ENCODE measurements around the gene PHYHIPL. TPM values are rescaled to one million over a fixed set of nuclear protein-coding genes. Genes with fewer than 3 reads are reported as not detected.
A peak's percentile ranks its signal among the peaks of the same experiment; 100 is the strongest.

Gene PHYHIPL
- total and polyA plus RNA-seq, 11 donors, result 0.03 to 0.08 TPM; not detected in 9

- intact Hi-C loops (cut with DNase I), result no loop called here
- 6 to 17% (median 8%) methylated on average over 17 to 41 of the region's 41 CpGs for WGBS, 4 donors
- Histone ChIP-seq H3K4me3 (peak overlapping the region; percentile 9 to 46 (median 32)), H3K36me3 (no peaks in the 10 kb centered on the region), H3K27ac (no peak overlapping the region), H3K27me3 (peaks cover 7 to 49% (median 21%) of the 10 kb centered on the region in 9 donors), H3K4me1 (peaks cover 0 to 16% (median 5%) of the 10 kb centered on the region in 12 donors), H3K9me3 (no peaks in the 10 kb centered on the region)
- no peak for TF ChIP-seq POLR2A (IDR thresholded peaks at IDR 0.05)
- TF ChIP-seq, protein P1, sequence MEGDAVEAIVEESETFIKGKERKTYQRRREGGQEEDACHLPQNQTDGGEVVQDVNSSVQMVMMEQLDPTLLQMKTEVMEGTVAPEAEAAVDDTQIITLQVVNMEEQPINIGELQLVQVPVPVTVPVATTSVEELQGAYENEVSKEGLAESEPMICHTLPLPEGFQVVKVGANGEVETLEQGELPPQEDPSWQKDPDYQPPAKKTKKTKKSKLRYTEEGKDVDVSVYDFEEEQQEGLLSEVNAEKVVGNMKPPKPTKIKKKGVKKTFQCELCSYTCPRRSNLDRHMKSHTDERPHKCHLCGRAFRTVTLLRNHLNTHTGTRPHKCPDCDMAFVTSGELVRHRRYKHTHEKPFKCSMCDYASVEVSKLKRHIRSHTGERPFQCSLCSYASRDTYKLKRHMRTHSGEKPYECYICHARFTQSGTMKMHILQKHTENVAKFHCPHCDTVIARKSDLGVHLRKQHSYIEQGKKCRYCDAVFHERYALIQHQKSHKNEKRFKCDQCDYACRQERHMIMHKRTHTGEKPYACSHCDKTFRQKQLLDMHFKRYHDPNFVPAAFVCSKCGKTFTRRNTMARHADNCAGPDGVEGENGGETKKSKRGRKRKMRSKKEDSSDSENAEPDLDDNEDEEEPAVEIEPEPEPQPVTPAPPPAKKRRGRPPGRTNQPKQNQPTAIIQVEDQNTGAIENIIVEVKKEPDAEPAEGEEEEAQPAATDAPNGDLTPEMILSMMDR (IDR thresholded peaks at IDR 0.05), result no peak
- DNase-seq, result peak in 2 of 5 donors; percentile 7 to 19
- peak in 2 of 4 donors; percentile 49 to 68 for ATAC-seq
These were observed 771 bp downstream of the PHYHIPL start for GRCh38 chr10:59177031-59177797.

- intact Hi-C loops (cut with DNase I), result no loop called here
- H3K4me3 ChIP-seq, result no peak overlapping the region
These were observed 1.4 kb downstream of the PHYHIPL start for GRCh38 chr10:59177836-59178235.

DNA sequence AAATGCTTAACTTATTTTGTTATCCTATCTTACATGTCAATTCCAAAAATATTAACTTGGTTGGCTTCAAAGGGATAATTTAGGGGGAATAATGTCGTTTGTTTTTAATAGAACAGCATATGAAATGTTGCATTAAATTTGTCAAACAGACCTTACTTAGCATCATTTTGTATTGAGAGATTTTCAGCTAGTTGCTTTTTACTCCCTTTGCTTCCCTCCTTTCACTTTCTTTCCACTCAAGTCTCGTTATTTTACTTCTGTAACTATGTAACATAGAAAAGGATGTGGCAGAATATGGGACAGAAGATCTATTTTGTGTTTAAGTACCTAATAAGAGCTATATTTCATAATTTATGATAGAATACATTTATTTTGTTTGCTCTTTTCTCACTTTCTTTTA, 2.6 kb downstream of the PHYHIPL start:
- H3K27me3 ChIP-seq, result peaks cover 7 to 49% (median 21%) of the 10 kb centered on the region in 9 donors
- no peak for ATAC-seq
- DNase-seq, result no peak
- TF ChIP-seq, protein P1 (IDR thresholded peaks at IDR 0.05), result no peak
- no peak for TF ChIP-seq POLR2A (IDR thresholded peaks at IDR 0.05)
- peaks cover 0 to 16% (median 5%) of the 10 kb centered on the region in 12 donors for H3K4me1 ChIP-seq
- no peaks in the 10 kb centered on the region for H3K36me3 ChIP-seq
- no peak overlapping the region for H3K4me3 ChIP-seq
- intact Hi-C loops (cut with DNase I), result no loop called here
- H3K9me3 ChIP-seq, result no peaks in the 10 kb centered on the region
- H3K27ac ChIP-seq, result no peak overlapping the region
- 61 to 75% (median 64%) methylated on average over 2 of the region's 2 CpGs for WGBS, 4 donors

More at GRCh38 chr10:59177836-59178235, 1.4 kb downstream of the PHYHIPL start:
- 78 to 84% (median 81%) methylated on average over 5 of the region's 5 CpGs for WGBS, 4 donors
- no peaks in the 10 kb centered on the region for H3K9me3 ChIP-seq
- TF ChIP-seq POLR2A (IDR thresholded peaks at IDR 0.05), result no peak
- TF ChIP-seq, protein P1 (IDR thresholded peaks at IDR 0.05), result no peak
- no peaks in the 10 kb centered on the region for H3K36me3 ChIP-seq
- H3K4me1 ChIP-seq, result peaks cover 0 to 16% (median 5%) of the 10 kb centered on the region in 12 donors
- H3K27me3 ChIP-seq, result peaks cover 7 to 49% (median 21%) of the 10 kb centered on the region in 9 donors
- ATAC-seq, result no peak
- DNase-seq, result no peak
- H3K27ac ChIP-seq, result no peak overlapping the region

DNA sequence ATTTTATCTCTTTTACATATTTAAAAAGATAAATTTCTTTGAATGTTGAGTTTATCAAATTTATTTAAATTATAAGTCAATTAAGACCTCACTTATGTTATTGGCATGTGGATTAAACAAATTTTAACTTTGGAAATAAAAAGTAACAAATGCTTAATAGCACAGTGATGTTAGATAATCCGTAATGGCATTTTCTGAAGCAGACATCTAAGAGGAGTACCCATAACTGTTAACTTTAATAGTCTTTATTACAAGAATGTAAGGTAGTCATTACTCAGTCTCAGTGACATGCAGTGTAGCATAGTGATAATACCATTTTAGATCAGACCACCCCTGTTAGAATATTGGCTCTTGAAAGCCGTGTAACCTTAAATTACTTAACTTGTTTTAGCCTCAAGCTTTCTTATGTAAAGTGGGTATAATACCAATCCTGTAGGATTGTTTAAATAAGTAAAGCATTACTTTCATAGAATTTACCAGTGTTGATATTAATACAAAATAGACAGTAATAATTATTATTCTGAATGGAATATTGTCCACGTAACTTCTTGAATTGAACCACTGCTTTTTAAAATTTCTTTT, 4.3 kb downstream of the PHYHIPL start:
- H3K36me3 ChIP-seq, result no peaks in the 10 kb centered on the region
- ATAC-seq (no peak), DNase-seq (no peak)
- no peak overlapping the region for H3K27ac ChIP-seq
- H3K9me3 ChIP-seq, result peaks cover 0 to 1% (median 0%) of the 10 kb centered on the region in 12 donors
- 85 to 88% (median 86%) methylated on average over 3 of the region's 3 CpGs for WGBS, 4 donors
- H3K4me1 ChIP-seq, result peaks cover 0 to 16% (median 5%) of the 10 kb centered on the region in 12 donors
- H3K27me3 ChIP-seq, result peaks cover 7 to 46% (median 16%) of the 10 kb centered on the region in 9 donors
- intact Hi-C loops (cut with DNase I), result loop anchor here in 9 of 10 donors (1.0 to 5.0 kb wide), 8 partner anchors 223 to 398 kb away; no protein-coding TSS in a partner anchor
- H3K4me3 ChIP-seq, result no peak overlapping the region
- TF ChIP-seq, protein P1 (IDR thresholded peaks at IDR 0.05), result no peak
- no peak for TF ChIP-seq POLR2A (IDR thresholded peaks at IDR 0.05)

Data from heart left ventricle (tissue), 16 donors.